Measurements from ENCODE around the gene TDRD9. TPM values are rescaled to one million over a fixed set of nuclear protein-coding genes. Genes with fewer than 3 reads are reported as not detected.

TDRD9 gene
- polyA plus RNA-seq, 1 experiment: 2.2 TPM

- POLR2A ChIA-PET: no interaction called here
- Histone ChIP-seq H3K27me3 (ENCODE audit: control insufficient read depth, insufficient read depth, low read length) (no peaks in the 10 kb centered on the region), H3K36me3 (ENCODE audit: control insufficient read depth, insufficient read depth, low read length) (no peaks in the 10 kb centered on the region), H3K4me3 (ENCODE audit: low read depth, low read length) (no peak overlapping the region)
- CTCF ChIA-PET: no interaction called here
- no peak for DNase-seq (ENCODE audit: low read depth)
- TF ChIP-seq CTCF (IDR thresholded peaks at IDR 0.05; ENCODE audit: insufficient read depth, low read depth, low read length): no peak
These were observed 77.2 kb downstream of the TDRD9 start for GRCh38 chr14:104005489-104005888.

- no peak for DNase-seq (ENCODE audit: low read depth)
- POLR2A ChIA-PET: no interaction called here
- CTCF ChIA-PET: no interaction called here
These were observed 78.9 kb downstream of the TDRD9 start for GRCh38 chr14:104007121-104007520.

GRCh38 chr14:104009297-104009696, 81.0 kb downstream of the TDRD9 start:
- ChIA-PET POLR2A (no interaction called here), CTCF (interaction anchor here (0.8 kb wide), 1 partner anchor 28 kb away, joined by 3 read pairs; no protein-coding TSS in a partner anchor)
- DNase-seq (ENCODE audit: low read depth): no peak
- Histone ChIP-seq H3K36me3 (ENCODE audit: control insufficient read depth, insufficient read depth, low read length) (no peaks in the 10 kb centered on the region), H3K4me3 (ENCODE audit: low read depth, low read length) (no peak overlapping the region), H3K27me3 (ENCODE audit: control insufficient read depth, insufficient read depth, low read length) (no peaks in the 10 kb centered on the region)
- no peak for TF ChIP-seq CTCF (IDR thresholded peaks at IDR 0.05; ENCODE audit: insufficient read depth, low read depth, low read length)

More at GRCh38 chr14:104007121-104007520, 78.9 kb downstream of the TDRD9 start:
- Histone ChIP-seq H3K36me3 (ENCODE audit: control insufficient read depth, insufficient read depth, low read length) (no peaks in the 10 kb centered on the region), H3K4me3 (ENCODE audit: low read depth, low read length) (no peak overlapping the region), H3K27me3 (ENCODE audit: control insufficient read depth, insufficient read depth, low read length) (no peaks in the 10 kb centered on the region)
- TF ChIP-seq CTCF (IDR thresholded peaks at IDR 0.05; ENCODE audit: insufficient read depth, low read depth, low read length): no peak

- Histone ChIP-seq H3K36me3 (ENCODE audit: control insufficient read depth, insufficient read depth, low read length) (no peaks in the 10 kb centered on the region), H3K4me3 (ENCODE audit: low read depth, low read length) (no peak overlapping the region), H3K27me3 (ENCODE audit: control insufficient read depth, insufficient read depth, low read length) (0 out of 2 replicates have a peak, but pooled peaks cover under 1% of the 10 kb centered on the region)
- no peak for TF ChIP-seq CTCF (IDR thresholded peaks at IDR 0.05; ENCODE audit: insufficient read depth, low read depth, low read length)
- ChIA-PET CTCF (no interaction called here), POLR2A (interaction anchor here (0.6 kb wide), 1 partner anchor 61 kb away, joined by 18 read pairs; no protein-coding TSS in a partner anchor)
- no peak for DNase-seq (ENCODE audit: low read depth)
These were observed 83.7 kb downstream of the TDRD9 start for GRCh38 chr14:104011824-104012517.

- ChIA-PET POLR2A (no interaction called here), CTCF (no interaction called here)
- no peak for DNase-seq (ENCODE audit: low read depth)
- Histone ChIP-seq H3K4me3 (ENCODE audit: low read depth, low read length) (no peak overlapping the region), H3K27me3 (ENCODE audit: control insufficient read depth, insufficient read depth, low read length) (0 out of 2 replicates have a peak, but pooled peaks cover 4% of the 10 kb centered on the region), H3K36me3 (ENCODE audit: control insufficient read depth, insufficient read depth, low read length) (no peaks in the 10 kb centered on the region)
- no peak for TF ChIP-seq CTCF (IDR thresholded peaks at IDR 0.05; ENCODE audit: insufficient read depth, low read depth, low read length)
These were observed 86.5 kb downstream of the TDRD9 start for GRCh38 chr14:104014764-104015163.
